ENCODE data around the gene PRSS3. TPM values are rescaled to one million over a fixed set of nuclear protein-coding genes. Genes with fewer than 3 reads are reported as not detected.
"Not testable (repeated sequence)": the region's sequence is repeated elsewhere in the genome, so short reads cannot be mapped to it uniquely, and the experiment has no call there.

The PRSS3 gene
- total RNA-seq, 3 donors from 2014 or later: 0.33 TPM; not detected in 2

GRCh38 chr9:33835625-33836260 is 40.4 kb downstream of the PRSS3 start:
- DNase-seq (ENCODE audit: low spot score in 2 of 2): no peak
- H3K27ac ChIP-seq: peak overlapping the region; percentile 15 to 83
- TF ChIP-seq POLR2AphosphoS5 (IDR thresholded peaks at IDR 0.05) (no peak), POLR2A (IDR thresholded peaks at IDR 0.05) (no peak)
- TF ChIP-seq, protein P1, sequence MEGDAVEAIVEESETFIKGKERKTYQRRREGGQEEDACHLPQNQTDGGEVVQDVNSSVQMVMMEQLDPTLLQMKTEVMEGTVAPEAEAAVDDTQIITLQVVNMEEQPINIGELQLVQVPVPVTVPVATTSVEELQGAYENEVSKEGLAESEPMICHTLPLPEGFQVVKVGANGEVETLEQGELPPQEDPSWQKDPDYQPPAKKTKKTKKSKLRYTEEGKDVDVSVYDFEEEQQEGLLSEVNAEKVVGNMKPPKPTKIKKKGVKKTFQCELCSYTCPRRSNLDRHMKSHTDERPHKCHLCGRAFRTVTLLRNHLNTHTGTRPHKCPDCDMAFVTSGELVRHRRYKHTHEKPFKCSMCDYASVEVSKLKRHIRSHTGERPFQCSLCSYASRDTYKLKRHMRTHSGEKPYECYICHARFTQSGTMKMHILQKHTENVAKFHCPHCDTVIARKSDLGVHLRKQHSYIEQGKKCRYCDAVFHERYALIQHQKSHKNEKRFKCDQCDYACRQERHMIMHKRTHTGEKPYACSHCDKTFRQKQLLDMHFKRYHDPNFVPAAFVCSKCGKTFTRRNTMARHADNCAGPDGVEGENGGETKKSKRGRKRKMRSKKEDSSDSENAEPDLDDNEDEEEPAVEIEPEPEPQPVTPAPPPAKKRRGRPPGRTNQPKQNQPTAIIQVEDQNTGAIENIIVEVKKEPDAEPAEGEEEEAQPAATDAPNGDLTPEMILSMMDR (IDR thresholded peaks at IDR 0.05): no peak
- intact Hi-C loops (cut with DNase I; ENCODE audit: low total_unique reads): loop anchor here (5.0 kb wide), 1 partner anchor 398 kb away; no protein-coding TSS in a partner anchor
- no peaks in the 10 kb centered on the region for H3K36me3 ChIP-seq
- peaks cover 4% of the 10 kb centered on the region in 2 donors for H3K4me1 ChIP-seq
- H3K4me3 ChIP-seq: no peak overlapping the region
- no peaks in the 10 kb centered on the region for H3K9me3 ChIP-seq
- H3K27me3 ChIP-seq: no peaks in the 10 kb centered on the region

GRCh38 chr9:33836261-33836660 is 40.9 kb downstream of the PRSS3 start:
- DNase-seq (ENCODE audit: low spot score in 2 of 2); H3K4me3 ChIP-seq; H3K9me3 ChIP-seq; H3K4me1 ChIP-seq; H3K27me3 ChIP-seq; H3K36me3 ChIP-seq: not testable (repeated sequence)
- intact Hi-C loops (cut with DNase I; ENCODE audit: low total_unique reads): loop anchor here (5.0 kb wide), 1 partner anchor 399 kb away; no protein-coding TSS in a partner anchor
- H3K27ac ChIP-seq: peak overlapping the region; percentile 15 to 83
- TF ChIP-seq POLR2AphosphoS5 (IDR thresholded peaks at IDR 0.05): peak; percentile 30 to 80 (median 44)

DNA sequence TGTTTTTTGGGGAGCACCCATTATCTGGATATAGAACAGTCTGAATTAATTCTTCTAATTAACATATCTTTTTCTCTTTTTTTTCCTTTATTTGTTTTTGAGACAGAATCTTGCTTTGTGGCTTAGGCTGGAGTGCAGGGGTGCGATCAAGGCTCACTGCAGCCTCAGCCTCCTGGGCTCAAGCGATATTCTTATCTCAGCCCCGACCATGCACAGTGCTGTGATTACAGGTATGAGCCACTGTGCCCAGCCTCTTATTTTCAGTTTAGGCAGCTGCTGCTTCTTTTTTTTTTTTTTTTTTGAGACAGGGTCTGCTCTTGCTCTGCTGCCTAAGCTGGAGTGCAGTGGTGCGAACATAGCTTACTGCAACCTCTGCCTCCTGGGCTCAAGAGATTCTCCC is 41.8 kb downstream of the PRSS3 start:
- TF ChIP-seq POLR2A (IDR thresholded peaks at IDR 0.05): no peak
- TF ChIP-seq, protein P1 (IDR thresholded peaks at IDR 0.05): no peak
- TF ChIP-seq POLR2AphosphoS5 (IDR thresholded peaks at IDR 0.05): no peak
- DNase-seq (ENCODE audit: low spot score in 2 of 2): no peak
- Histone ChIP-seq H3K27ac (peak overlapping the region in 1 of 2 donors; percentile 20), H3K4me3 (no peak overlapping the region), H3K36me3 (no peaks in the 10 kb centered on the region), H3K27me3 (no peaks in the 10 kb centered on the region), H3K9me3 (no peaks in the 10 kb centered on the region), H3K4me1 (peaks cover 4% of the 10 kb centered on the region in 2 donors)
- intact Hi-C loops (cut with DNase I; ENCODE audit: low total_unique reads): loop anchor here (5.0 kb wide), 1 partner anchor 400 kb away; no protein-coding TSS in a partner anchor

- H3K4me1 ChIP-seq: peaks cover 4% of the 10 kb centered on the region in 2 donors
- no peak for DNase-seq (ENCODE audit: low spot score in 2 of 2)
- no peak for TF ChIP-seq POLR2A (IDR thresholded peaks at IDR 0.05)
- no peak for TF ChIP-seq POLR2AphosphoS5 (IDR thresholded peaks at IDR 0.05)
- TF ChIP-seq, protein P1 (IDR thresholded peaks at IDR 0.05): no peak
- no peaks in the 10 kb centered on the region for H3K36me3 ChIP-seq
- H3K4me3 ChIP-seq: no peak overlapping the region
- no peaks in the 10 kb centered on the region for H3K27me3 ChIP-seq
- H3K27ac ChIP-seq: no peak overlapping the region
- H3K9me3 ChIP-seq: no peaks in the 10 kb centered on the region
- intact Hi-C loops (cut with DNase I; ENCODE audit: low total_unique reads): no loop called here
Observed at GRCh38 chr9:33840381-33840780, 45.0 kb downstream of the PRSS3 start.

DNA sequence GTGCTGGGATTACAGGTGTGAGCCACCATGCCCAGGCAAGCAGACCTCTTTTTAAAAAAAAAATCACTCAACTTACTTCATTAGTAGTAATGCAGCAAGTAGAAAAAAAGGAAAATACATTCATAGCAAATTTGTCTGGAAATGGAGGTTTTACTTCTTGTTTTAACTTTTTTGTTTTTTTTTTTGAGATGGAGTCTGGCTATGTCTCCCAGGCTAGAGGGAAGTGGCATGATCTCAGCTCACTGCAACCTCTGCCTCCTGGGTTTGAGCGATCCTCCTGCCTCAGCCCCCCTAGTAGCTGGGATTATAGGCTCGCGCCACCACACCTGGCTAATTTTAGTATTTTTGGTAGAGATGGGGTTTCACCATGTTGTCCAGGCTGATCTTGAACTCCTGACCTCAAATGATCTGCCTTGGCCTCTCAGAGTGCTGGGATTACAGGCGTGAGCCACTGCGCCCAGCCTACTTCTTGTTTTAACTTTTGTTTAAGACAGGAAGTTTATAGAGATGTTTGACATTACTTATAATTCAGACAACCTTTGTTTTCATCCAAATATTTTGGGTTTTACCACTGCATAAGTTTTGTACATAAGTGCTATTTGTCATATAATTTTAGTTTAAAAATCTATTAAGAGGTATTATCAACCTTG is 48.1 kb downstream of the PRSS3 start:
- intact Hi-C loops (cut with DNase I; ENCODE audit: low total_unique reads): no loop called here
- no peaks in the 10 kb centered on the region for H3K36me3 ChIP-seq
- no peak for DNase-seq (ENCODE audit: low spot score in 2 of 2)
- H3K27me3 ChIP-seq: no peaks in the 10 kb centered on the region
- H3K4me1 ChIP-seq: no peaks in the 10 kb centered on the region
- TF ChIP-seq POLR2AphosphoS5 (IDR thresholded peaks at IDR 0.05) (no peak), POLR2A (IDR thresholded peaks at IDR 0.05) (no peak)
- TF ChIP-seq, protein P1 (IDR thresholded peaks at IDR 0.05): no peak
- H3K4me3 ChIP-seq: no peak overlapping the region
- H3K27ac ChIP-seq: no peak overlapping the region
- H3K9me3 ChIP-seq: no peaks in the 10 kb centered on the region

Data from breast epithelium (tissue), 4 donors.